ENCODE results near the gene ARHGEF1.

DNA sequence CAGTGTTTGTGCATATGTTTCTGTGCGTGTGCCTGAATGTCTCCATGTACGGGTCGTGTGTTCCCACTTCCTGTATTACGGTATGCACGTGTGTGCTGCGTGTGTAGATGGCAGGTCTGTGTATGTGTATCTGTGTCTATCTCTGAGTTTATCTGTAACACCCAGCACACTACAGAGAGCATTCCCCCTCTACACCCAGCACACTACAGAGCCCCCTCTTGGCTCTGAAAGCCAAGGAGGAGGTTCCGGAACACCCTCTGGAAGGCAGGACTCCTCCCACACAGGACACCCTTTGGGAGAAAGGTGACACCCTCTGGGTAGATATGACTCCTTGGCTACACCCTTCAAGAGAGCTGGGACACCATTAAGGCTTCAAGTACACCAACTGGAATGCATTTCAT lies 47.3 kb downstream of the ARHGEF1 start:
- TF ChIP-seq POLR2A (IDR thresholded peaks at IDR 0.05; ENCODE audit: extremely low read depth, insufficient read length): no peak
- TF ChIP-seq, protein P1, sequence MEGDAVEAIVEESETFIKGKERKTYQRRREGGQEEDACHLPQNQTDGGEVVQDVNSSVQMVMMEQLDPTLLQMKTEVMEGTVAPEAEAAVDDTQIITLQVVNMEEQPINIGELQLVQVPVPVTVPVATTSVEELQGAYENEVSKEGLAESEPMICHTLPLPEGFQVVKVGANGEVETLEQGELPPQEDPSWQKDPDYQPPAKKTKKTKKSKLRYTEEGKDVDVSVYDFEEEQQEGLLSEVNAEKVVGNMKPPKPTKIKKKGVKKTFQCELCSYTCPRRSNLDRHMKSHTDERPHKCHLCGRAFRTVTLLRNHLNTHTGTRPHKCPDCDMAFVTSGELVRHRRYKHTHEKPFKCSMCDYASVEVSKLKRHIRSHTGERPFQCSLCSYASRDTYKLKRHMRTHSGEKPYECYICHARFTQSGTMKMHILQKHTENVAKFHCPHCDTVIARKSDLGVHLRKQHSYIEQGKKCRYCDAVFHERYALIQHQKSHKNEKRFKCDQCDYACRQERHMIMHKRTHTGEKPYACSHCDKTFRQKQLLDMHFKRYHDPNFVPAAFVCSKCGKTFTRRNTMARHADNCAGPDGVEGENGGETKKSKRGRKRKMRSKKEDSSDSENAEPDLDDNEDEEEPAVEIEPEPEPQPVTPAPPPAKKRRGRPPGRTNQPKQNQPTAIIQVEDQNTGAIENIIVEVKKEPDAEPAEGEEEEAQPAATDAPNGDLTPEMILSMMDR (IDR thresholded peaks at IDR 0.05; ENCODE audit: low read depth, low read length): no peak
